Measurements from ENCODE around the gene TAGAP. TPM values are rescaled to one million over a fixed set of nuclear protein-coding genes. Genes with fewer than 3 reads are reported as not detected.

Gene TAGAP
- total and polyA plus RNA-seq, 2 donors (not counting 3 experiments of a cell fraction or from before 2014, with no cell fraction given) = not detected

GRCh38 chr6:159086033-159086618 lies 41.3 kb upstream of the TAGAP start:
- ChIA-PET CTCF (no interaction called here), POLR2A (no interaction called here)
- BruUV-seq (replicated peaks) = no TSS peak
- no peak overlapping the region for H3K27ac ChIP-seq (ENCODE audit: insufficient read depth, low read depth, low read length)
- H3K9me1 ChIP-seq (replicated peaks; ENCODE audit: control insufficient read depth, extremely low read depth, insufficient read depth, low read length) = no peaks in the 10 kb centered on the region
- H3K9me3 ChIP-seq (replicated peaks; ENCODE audit: control insufficient read depth, insufficient read depth, low read length) = no peaks in the 10 kb centered on the region
- no peaks in the 10 kb centered on the region for H3K36me3 ChIP-seq (ENCODE audit: control insufficient read depth in 2 of 2, extremely low read depth in 1 of 2, insufficient read depth in 2 of 2, low read length in 2 of 2)
- H3K4me3 ChIP-seq (replicated peaks in 1 of 3; ENCODE audit: insufficient read depth in 1 of 3, low read depth in 1 of 3, low read length in 3 of 3) = no peak overlapping the region
- H3K79me2 ChIP-seq (ENCODE audit: control insufficient read depth, insufficient read depth, low read length) = no peaks in the 10 kb centered on the region
- no peak for TF ChIP-seq JUN (IDR thresholded peaks at IDR 0.05; ENCODE audit: borderline replicate concordance, insufficient read depth, insufficient read length, low read depth)
- TF ChIP-seq EZH2 (IDR thresholded peaks at IDR 0.05; ENCODE audit: borderline replicate concordance, low read depth, low read length, severe bottlenecking) = no peak
- no peak for TF ChIP-seq MYC (IDR thresholded peaks at IDR 0.05; ENCODE audit: low read depth, low read length)
- TF ChIP-seq GATA2 (IDR thresholded peaks at IDR 0.05; ENCODE audit: insufficient read depth, insufficient read length, low read depth, low read length) = no peak
- TF ChIP-seq POLR2A (IDR thresholded peaks at IDR 0.05; ENCODE audit: low read depth, low read length) = no peak
- no peak for TF ChIP-seq MAX (IDR thresholded peaks at IDR 0.05; ENCODE audit: insufficient read depth, insufficient read length)
- TF ChIP-seq POLR2AphosphoS5 (IDR thresholded peaks at IDR 0.05; ENCODE audit: insufficient read depth, low read depth, low read length) = no peak
- no peak for TF ChIP-seq FOS (IDR thresholded peaks at IDR 0.05; ENCODE audit: borderline replicate concordance, insufficient read depth, low read length)
- TF ChIP-seq CTCF (IDR thresholded peaks at IDR 0.05; ENCODE audit: extremely low read depth in 1 of 2, insufficient read depth in 1 of 2, low read depth in 1 of 2, low read length in 2 of 2) = no peak
- H3K9ac ChIP-seq (replicated peaks; ENCODE audit: extremely low read depth, insufficient read depth, low read length) = no peak overlapping the region
- no peaks in the 10 kb centered on the region for H4K20me1 ChIP-seq (replicated peaks; ENCODE audit: control insufficient read depth, extremely low read depth, insufficient read depth, low read length)
- FAIRE-seq (no peak), DNase-seq (ENCODE audit: low read depth, low spot score) (no peak)
- no peaks in the 10 kb centered on the region for H3K4me1 ChIP-seq (ENCODE audit: control insufficient read depth, extremely low read depth, insufficient read depth, low read length)
- dilution Hi-C loops (cut with MboI; ENCODE audit: extremely low pct_ligation_motif_present, low sequenced_read_pairs) (no loop called here), intact Hi-C loops (cut with micrococcal nuclease) (no loop called here)
- H3K27me3 ChIP-seq (ENCODE audit: control insufficient read depth in 2 of 2, insufficient read depth in 2 of 2, low read length in 2 of 2) = peaks cover 0 to 2% of the 10 kb centered on the region in 2 experiments
- H3K4me2 ChIP-seq (ENCODE audit: insufficient read depth, low read length) = no peak overlapping the region
- no peak overlapping the region for H2AFZ ChIP-seq (ENCODE audit: low read depth, low read length)
